H1 (cell line): ENCODE results near the gene EVPL. TPM values are rescaled to one million over a fixed set of nuclear protein-coding genes. Genes with fewer than 3 reads are reported as not detected.

Experiments used
- BRCA1 ChIP-seq: IDR thresholded peaks from 2 replicates; pipeline ENCODE4 v1.6.1; 2012; ENCODE audit warnings: low read depth, low read length, improper control_type of control experiment
- GABPA ChIP-seq: IDR thresholded peaks from 2 replicates; pipeline ENCODE4 v1.6.1; 2011; ENCODE audit warnings: mild to moderate bottlenecking, low read length, moderate library complexity, borderline replicate concordance; ENCODE audit not compliant: insufficient read depth
- SAP30 ChIP-seq: fragments of 300-600 bp; sonication (generic); IDR thresholded peaks from 2 replicates; pipeline ENCODE4 v1.7.1; 2012; ENCODE audit warnings: low read length, moderate library complexity, mild to moderate bottlenecking, inconsistent platforms; ENCODE audit not compliant: insufficient read depth, insufficient replicate concordance
- polyA plus RNA-seq, 7 experiments: library from polyadenylated mRNA; depleted of rRNA in 3 of 7; stranded (reverse) in 5 of 7; unstranded in 2 of 7; fragments of >200 nt in 5 of 7; fragments of 200-250 nt in 2 of 7; gene quantifications; 1 replicate in 5 of 7; 2 replicates in 1 of 7; 4 replicates in 1 of 7; pipeline versions ENCODE4 v1.2.1 to v1.2.3, GENCODE V29; 2011 to 2013; ENCODE audit warnings: missing spikeins in 2 of 7, mixed read lengths in 2 of 7
- total RNA-seq: library from RNA; stranded (reverse); fragmentation: NEBNext Ultra II Directional; extraction: Animal tissue kit (Norgen Biotek cat#: 25700); gene quantifications from 2 replicates; pipeline ENCODE4 v1.2.1, GENCODE V29; 2021

The EVPL gene
- total and polyA plus RNA-seq, 2 of the 8 experiments (the other 6 are each of a cell fraction or from before 2014, with no cell fraction given), result 0.20 to 0.99 TPM

GRCh38 chr17:76024353-76024752 is 2.8 kb downstream of the EVPL start (continued):
- no peak for TF ChIP-seq GABPA
- no peak for TF ChIP-seq SAP30
- no peak for TF ChIP-seq BRCA1
